M059J (cell line): ENCODE measurements around the gene HOXD13. TPM values are rescaled to one million over a fixed set of nuclear protein-coding genes. Genes with fewer than 3 reads are reported as not detected.

ENCODE experiments used
- DNase-seq: peaks from one replicate; pipeline ENCODE4 v3.0.0-alpha.2; 2012; ENCODE audit warnings: low read depth
- total RNA-seq: library from RNA; depleted of rRNA; stranded (reverse); fragments of >200 nt; shearing (Covaris generic); gene quantifications from 2 replicates; pipeline ENCODE4 v1.2.3, GENCODE V29; 2014

The HOXD13 gene
- total RNA-seq, 1 experiment from 2014 or later = 3.6 TPM

GRCh38 chr2:176081376-176081836 lies 11.1 kb upstream of the HOXD13 start:
- no peak for DNase-seq

- DNase-seq = no peak
These were observed 10.5 kb upstream of the HOXD13 start for GRCh38 chr2:176081837-176082524.

GRCh38 chr2:176082525-176082823 lies 10.0 kb upstream of the HOXD13 start:
- no peak for DNase-seq

- no peak for DNase-seq
These were observed 9.4 kb upstream of the HOXD13 start for GRCh38 chr2:176082824-176083751.

DNA sequence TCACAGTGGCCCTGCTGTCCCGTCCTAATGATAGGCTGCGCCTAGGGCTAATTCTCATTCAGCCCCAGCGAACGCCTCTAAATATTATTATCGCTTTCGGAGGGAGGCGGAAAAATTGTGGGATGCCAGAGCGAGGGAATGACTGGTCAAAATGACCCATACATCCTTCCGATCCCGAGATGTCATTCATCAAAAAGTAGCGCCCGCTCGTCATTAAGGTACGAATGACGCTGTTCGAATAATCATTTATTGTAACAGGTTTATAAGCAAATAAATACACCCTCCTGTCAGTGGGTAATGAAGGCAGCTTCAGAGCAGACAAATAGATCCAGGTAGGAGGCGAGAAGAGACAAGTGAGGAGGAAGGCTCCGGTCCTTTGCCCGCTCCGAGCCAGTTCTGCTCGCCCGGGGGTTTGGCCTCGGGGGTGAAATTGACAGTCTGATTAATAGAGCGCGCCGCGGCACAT lies 8.7 kb upstream of the HOXD13 start, which contains the start of gene EVX2:
EVX2 (minus strand) TSS at position 167 of the 466 bp plus-strand sequence. CDS start 186 bp downstream, outside the sequence.
- DNase-seq = no peak

DNA sequence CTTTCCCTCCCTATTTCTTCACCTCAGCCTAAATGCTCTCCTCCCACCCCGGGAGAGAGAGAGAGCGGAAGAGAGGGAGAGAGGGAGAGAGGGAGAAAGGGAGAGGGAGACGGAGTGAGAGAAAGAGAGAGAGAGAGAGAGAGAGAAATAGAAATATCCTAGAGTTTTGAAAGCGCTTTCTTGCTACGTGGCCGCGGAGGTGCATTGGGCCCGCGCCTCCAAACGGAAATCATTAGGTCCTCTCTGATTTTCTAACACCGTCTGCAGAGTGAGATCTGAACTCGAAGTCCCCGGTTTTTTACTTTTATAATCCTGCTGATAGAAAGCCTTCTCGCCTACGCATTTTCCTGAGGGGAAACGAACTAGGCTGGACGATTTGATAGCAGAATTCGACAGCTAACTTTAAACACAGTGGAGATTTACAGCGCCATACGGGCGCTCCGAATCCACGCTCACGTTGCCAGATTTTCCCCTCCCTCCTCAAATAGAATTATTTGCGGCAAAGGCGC lies 7.9 kb upstream of the HOXD13 start:
- DNase-seq = no peak

- no peak for DNase-seq
These were observed 7.3 kb upstream of the HOXD13 start for GRCh38 chr2:176085120-176085788.

DNA sequence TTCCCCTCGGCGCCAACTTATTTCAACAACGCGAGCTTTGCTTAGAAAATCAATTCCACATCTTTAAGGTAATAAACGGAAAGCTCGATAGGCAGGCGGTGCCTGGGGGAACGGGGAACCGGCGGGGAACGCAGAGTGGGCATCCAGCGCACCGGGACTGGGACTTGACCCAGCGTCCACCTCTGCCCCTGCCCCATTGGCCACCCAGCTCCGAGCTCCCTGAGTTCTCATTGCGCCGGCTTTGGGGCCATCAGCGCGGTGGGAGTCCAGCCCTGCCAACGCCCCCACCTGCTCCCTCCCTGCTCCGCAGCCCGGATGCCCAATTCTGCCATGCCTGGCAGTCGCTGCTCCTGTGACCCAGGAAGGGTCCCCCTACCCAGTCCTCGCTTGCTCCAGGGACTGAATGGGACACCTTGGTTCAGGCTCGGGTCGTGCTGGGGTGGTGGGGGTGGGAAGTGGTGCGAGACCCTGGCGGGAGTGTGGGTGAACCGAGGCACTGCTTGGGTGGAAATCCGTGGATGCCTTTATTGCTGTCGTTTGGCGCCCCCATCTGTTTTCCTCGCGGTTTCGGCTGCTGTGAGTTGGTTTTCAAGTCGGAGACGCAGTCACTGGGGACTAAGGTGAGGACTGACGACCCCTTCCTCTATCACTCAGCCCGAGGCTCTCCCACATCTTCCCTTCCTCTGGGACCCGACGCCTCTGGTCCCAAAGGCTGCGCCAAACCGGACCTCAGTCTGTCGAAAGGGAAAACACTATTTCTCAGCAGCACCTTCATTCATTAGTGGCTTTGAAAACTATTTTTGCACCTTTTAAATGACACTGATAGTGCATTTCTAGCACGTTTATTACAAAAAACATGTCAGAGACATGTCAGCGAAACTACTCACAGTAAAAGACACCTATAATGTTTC lies 6.4 kb upstream of the HOXD13 start:
- DNase-seq = peak; percentile 48

GRCh38 chr2:176087330-176088047 lies 5.0 kb upstream of the HOXD13 start:
- no peak for DNase-seq

GRCh38 chr2:176088048-176088936 lies 4.2 kb upstream of the HOXD13 start:
- DNase-seq = peak; percentile 47

DNA sequence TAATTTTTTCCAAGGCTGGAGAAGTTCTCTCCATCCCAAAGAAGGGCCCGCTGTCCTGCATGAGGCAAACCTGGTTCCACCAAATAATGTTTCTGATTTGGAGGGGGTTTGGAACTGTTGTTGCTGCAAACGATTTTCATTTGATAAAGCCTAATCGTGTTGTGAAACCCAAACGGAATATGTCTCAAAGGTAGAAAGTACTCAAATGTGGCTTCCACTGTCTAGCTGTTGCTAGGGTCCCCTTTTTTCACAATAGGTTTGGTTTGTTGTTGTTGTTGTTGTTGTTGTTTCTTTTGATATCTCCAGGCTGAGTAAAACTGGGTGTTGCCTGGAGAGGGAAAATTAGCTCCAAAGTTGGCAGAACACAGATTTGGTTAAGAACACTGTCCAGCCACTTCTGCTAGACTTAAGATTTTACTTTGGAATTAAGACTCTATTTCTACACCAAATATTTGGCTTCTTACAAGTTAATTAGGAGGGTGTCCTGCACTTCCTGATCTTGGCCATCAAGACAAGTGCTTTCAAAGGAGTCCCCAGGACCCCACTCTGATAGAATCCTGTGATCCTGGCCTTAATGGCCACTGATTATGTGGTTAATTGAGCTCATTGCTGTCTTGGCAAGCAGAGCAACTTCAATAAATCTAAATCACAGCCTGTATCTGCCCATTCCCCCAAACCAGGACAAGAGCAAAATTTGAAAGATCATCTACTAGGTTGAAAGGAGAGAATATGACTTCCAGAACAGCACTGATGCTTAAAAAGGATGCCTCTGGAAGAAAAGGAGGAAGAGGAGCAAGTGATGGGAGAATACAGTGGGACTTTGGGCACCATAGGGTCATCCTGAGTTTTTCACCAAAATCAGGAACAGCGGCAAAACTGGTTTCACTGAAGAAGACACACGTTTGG lies 3.3 kb upstream of the HOXD13 start:
- no peak for DNase-seq

DNA sequence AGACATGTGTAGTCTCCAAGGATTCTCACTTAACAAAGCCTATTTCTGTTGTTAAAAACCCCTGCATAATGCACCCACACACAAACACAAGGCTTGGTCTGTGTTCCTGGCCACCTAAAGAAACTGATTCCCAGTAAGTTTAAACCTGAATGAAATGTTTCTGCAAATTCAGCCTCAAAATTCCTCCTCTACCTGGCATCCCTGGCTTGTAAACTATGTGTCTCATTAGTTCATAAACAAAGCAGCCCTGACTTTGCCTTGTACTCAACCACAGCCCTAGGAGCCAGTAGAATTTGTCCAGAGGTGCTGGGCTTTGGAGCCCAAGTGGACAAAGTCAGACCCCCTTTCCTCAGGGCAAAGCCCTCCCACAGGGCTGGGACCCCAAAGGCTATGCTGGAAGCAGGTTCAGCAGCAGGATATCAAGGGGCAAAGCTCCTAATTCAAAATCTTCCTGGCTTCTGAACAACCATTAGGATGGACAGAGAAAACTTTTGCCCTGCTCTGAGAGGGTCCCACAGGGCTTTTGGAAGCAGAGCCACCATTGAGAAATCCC lies 2.6 kb upstream of the HOXD13 start:
- DNase-seq = no peak

- no peak for DNase-seq
These were observed 1.7 kb upstream of the HOXD13 start for GRCh38 chr2:176090862-176091261.

- DNase-seq = no peak
These were observed 927 bp upstream of the HOXD13 start for GRCh38 chr2:176091329-176092258.

DNA sequence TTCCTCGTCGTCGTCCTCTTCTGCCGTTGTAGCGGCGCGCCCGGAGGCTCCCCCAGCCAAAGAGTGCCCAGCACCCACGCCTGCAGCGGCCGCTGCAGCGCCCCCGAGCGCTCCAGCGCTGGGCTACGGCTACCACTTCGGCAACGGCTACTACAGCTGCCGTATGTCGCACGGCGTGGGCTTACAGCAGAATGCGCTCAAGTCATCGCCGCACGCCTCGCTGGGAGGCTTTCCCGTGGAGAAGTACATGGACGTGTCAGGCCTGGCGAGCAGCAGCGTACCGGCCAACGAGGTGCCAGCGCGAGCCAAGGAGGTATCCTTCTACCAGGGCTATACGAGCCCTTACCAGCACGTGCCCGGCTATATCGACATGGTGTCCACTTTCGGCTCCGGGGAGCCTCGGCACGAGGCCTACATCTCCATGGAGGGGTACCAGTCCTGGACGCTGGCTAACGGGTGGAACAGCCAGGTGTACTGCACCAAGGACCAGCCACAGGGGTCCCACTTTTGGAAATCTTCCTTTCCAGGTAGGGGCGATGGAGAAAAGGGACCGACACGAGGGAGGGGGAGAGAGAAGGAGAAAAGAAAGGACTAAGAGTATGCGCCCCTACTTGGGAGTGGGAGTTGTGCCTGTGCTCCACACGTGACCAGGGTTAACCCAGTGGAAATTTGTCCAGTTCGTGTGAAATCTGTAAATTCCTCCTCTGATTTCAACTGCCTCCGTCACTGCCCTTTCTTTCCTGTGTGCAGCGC lies 800 bp downstream of the HOXD13 start:
- DNase-seq = peak; percentile 55

DNA sequence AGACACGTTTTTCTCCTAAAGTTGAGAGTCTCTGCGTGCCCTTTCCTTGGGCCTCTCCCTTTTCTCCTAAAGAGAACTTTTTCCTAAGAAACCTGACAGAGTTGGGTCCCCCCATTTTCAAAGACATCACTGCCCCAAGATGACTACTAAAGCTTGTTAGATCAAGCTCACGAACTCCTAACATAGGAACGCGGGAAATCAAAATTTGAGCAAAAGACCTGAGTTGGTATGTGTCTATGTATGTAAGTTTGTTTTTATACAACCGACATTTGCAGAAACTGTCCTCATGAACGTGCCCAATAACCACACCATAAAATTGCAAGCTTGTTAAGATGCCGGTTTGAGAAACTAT lies 1.4 kb downstream of the HOXD13 start:
- no peak for DNase-seq
